Stimulated activated CD8-positive, alpha-beta memory T cell treated with anti-CD3 and anti-CD28 coated beads, Interleukin-4, amount 100 ng/mL, for 24 hours (primary cell): ENCODE measurements around the gene BEND5.

ENCODE experiments used
- DNase-seq: peaks from one replicate; pipeline ENCODE4 v3.0.0-alpha.2; 2020; ENCODE audit warnings: low read depth

The BEND5 gene

GRCh38 chr1:48761986-48762385 lies 14.7 kb downstream of the BEND5 start:
- no peak for DNase-seq

- no peak for DNase-seq
Observed at GRCh38 chr1:48761411-48761810, 15.3 kb downstream of the BEND5 start.

- DNase-seq = no peak
Observed at GRCh38 chr1:48760857-48761256, 15.8 kb downstream of the BEND5 start.

- no peak for DNase-seq
Observed at GRCh38 chr1:48758976-48759375, 17.7 kb downstream of the BEND5 start.

GRCh38 chr1:48757363-48757762 lies 19.3 kb downstream of the BEND5 start:
- no peak for DNase-seq

- DNase-seq = no peak
Observed at GRCh38 chr1:48756683-48757316, 19.9 kb downstream of the BEND5 start.

GRCh38 chr1:48753293-48753692 lies 23.4 kb downstream of the BEND5 start:
- DNase-seq = no peak

GRCh38 chr1:48750109-48750508 lies 26.6 kb downstream of the BEND5 start:
- DNase-seq = no peak

GRCh38 chr1:48749068-48749467 lies 27.6 kb downstream of the BEND5 start:
- DNase-seq = no peak

GRCh38 chr1:48746906-48747305 lies 29.8 kb downstream of the BEND5 start:
- no peak for DNase-seq

GRCh38 chr1:48744032-48744431 lies 32.7 kb downstream of the BEND5 start:
- DNase-seq = no peak

GRCh38 chr1:48743480-48743879 lies 33.2 kb downstream of the BEND5 start:
- no peak for DNase-seq

GRCh38 chr1:48741380-48741779 lies 35.3 kb downstream of the BEND5 start:
- no peak for DNase-seq

- DNase-seq = no peak
Observed at GRCh38 chr1:48740621-48741020, 36.1 kb downstream of the BEND5 start.

GRCh38 chr1:48739091-48739490 lies 37.6 kb downstream of the BEND5 start:
- DNase-seq = no peak

- DNase-seq = no peak
Observed at GRCh38 chr1:48738356-48738755, 38.3 kb downstream of the BEND5 start.

GRCh38 chr1:48735796-48736195 lies 40.9 kb downstream of the BEND5 start:
- no peak for DNase-seq

- DNase-seq = no peak
Observed at GRCh38 chr1:48730164-48730910, 46.4 kb downstream of the BEND5 start.

GRCh38 chr1:48728584-48728983 lies 48.1 kb downstream of the BEND5 start:
- no peak for DNase-seq

- no peak for DNase-seq
Observed at GRCh38 chr1:48726557-48727215, 50.0 kb downstream of the BEND5 start.

- no peak for DNase-seq
Observed at GRCh38 chr1:48726139-48726538, 50.6 kb downstream of the BEND5 start.

- no peak for DNase-seq
Observed at GRCh38 chr1:48725341-48726046, 51.2 kb downstream of the BEND5 start.

GRCh38 chr1:48720929-48721328 lies 55.8 kb downstream of the BEND5 start:
- DNase-seq = no peak
